ENCODE results near the gene RNF151. TPM values are rescaled to one million over a fixed set of nuclear protein-coding genes. Genes with fewer than 3 reads are reported as not detected.

RNF151 gene
- total RNA-seq, 1 experiment from 2014 or later: not detected

DNA sequence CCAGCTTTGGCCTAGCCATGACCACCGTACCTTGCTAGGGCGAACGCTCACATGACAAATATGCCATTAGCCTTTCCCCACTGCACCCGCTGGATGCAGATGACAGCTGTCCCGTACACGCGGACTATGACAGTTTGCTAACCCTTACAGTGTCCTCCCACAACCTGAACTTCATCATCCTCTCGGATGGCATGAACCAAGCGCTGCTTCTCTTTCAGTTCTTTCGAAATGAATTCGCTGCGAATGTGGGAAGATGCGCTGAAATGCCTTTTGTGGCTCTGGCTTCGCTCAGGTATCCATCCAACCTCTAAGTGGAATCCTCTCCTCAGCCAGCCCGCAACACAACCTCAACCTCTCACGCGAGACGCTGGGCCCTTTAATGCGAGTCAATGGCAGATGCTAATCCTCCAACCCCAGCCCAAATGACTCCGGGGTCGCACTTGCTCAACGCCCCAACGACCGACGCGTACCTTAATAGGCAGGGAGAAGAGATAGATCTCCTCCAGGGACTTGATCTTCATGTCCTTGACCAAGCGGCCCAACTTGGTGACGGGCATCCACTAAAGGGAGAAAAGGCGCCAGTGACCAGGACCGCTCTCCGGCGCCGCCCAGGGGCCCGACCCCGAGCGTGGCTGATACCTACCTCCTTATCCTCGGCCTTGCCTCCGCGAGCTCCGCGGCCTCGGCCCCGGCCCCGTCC, 2.7 kb upstream of the RNF151 start:
- no TSS peak for BruUV-seq (replicated peaks)
- Mint-ChIP-seq H3K4me3 (ENCODE audit: unreplicated experiment) (peak overlapping the region; percentile 78), H3K27ac (ENCODE audit: low read depth, unreplicated experiment) (peak overlapping the region; percentile 95), H3K4me1 (ENCODE audit: insufficient read depth, unreplicated experiment) (peaks cover 23% of the 10 kb centered on the region), H3K36me3 (ENCODE audit: insufficient read depth, unreplicated experiment) (peaks cover 60% of the 10 kb centered on the region), H3K27me3 (ENCODE audit: insufficient read depth, unreplicated experiment) (no peaks in the 10 kb centered on the region), H3K9me3 (ENCODE audit: unreplicated experiment) (no peaks in the 10 kb centered on the region)
- DNase-seq (ENCODE audit: unreplicated experiment): no peak
- ChIA-PET POLR2A (interaction anchor here (0.6 to 8.9 kb wide), 49 partner anchors 8 to 550 kb away, joined by 3 to 72 read pairs (median 5); partner anchors contain the start of genes ATP6V0C, ECI1, FAHD1 and GFER), CTCF (interaction anchor here (0.5 to 1.3 kb wide), 3 partner anchors 10 to 1165 kb away, joined by 3 to 5 read pairs (median 3); no protein-coding TSS in a partner anchor)
- TF ChIP-seq CTCF (IDR thresholded peaks at IDR 0.05; ENCODE audit: unreplicated experiment): no peak
- intact Hi-C loops (cut with micrococcal nuclease): no loop called here

DNA sequence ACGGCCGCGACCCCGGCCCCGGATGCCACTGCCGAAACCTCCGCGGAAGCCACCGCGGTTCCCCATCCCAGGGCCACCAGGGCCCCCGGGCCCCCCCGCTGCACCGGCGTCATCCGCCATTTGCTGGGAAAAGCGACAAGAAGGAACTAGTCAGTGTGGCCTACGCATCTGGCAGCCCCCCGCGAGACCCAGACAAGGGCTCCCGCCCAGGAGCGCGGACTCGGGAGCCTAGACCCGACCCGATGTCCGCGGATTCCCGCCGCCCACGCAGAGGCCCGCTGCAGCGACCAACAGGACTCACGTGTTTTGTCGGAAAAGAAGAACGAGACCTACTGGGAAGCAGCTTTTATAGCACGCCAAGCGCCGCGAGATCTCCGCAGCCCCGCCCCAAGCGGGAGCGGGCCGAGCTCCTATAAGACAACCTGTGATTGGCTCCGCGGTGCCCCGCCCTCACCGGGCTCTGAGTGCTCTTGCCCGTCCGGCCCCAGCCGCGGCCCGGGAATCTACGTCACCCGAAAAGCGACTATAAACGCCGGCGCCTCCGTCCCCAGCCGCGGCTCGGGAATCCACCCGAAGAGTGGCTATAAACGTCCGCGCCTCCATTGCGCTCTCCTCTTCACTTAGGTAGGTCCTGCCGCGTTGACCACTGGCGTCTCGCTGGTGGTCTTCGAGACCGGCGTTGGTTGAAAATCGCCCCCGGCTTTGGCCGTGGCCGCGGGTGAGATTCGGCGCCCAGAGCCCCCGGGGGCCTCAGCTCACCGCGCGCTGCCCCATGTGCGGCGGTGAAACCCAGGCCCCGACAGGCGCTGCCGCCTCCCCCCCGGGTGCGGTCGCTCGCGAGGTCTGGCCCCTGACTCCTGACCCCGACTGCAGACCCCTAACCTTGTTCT, 1.9 kb upstream of the RNF151 start, which contains the start of gene RPS2:
Gene RPS2 (minus strand): TSS at position 321 of the 890 bp plus-strand sequence. CDS start 201 bp downstream, at position 120.
- peak within 1 kb of the TSS; percentile 95 for H3K27ac Mint-ChIP-seq (ENCODE audit: low read depth, unreplicated experiment)
- intact Hi-C loops (cut with micrococcal nuclease): no loop called here
- peaks cover 23% of the 10 kb centered on the region for H3K4me1 Mint-ChIP-seq (ENCODE audit: insufficient read depth, unreplicated experiment)
- H3K9me3 Mint-ChIP-seq (ENCODE audit: unreplicated experiment): no peaks in the 10 kb centered on the region
- H3K36me3 Mint-ChIP-seq (ENCODE audit: insufficient read depth, unreplicated experiment): peaks cover 60% of the 10 kb centered on the region
- no peaks in the 10 kb centered on the region for H3K27me3 Mint-ChIP-seq (ENCODE audit: insufficient read depth, unreplicated experiment)
- no TSS peak for BruUV-seq (replicated peaks)
- POLR2A ChIA-PET: interaction anchor here (0.6 to 8.9 kb wide), 54 partner anchors 8 to 941 kb away, joined by 3 to 72 read pairs (median 5); partner anchors contain the start of genes ATP6V0C, ECI1, FAHD1 and GFER
- H3K4me3 Mint-ChIP-seq (ENCODE audit: unreplicated experiment): peak within 1 kb of the TSS; percentile 78
- CTCF ChIA-PET: interaction anchor here (0.5 to 1.3 kb wide), 6 partner anchors 39 to 1164 kb away, joined by 3 to 5 read pairs (median 3); no protein-coding TSS in a partner anchor
- peak; percentile 98 for DNase-seq (ENCODE audit: unreplicated experiment)
- TF ChIP-seq CTCF (IDR thresholded peaks at IDR 0.05; ENCODE audit: unreplicated experiment): no peak

- BruUV-seq (replicated peaks): TSS peak; percentile 74
- Mint-ChIP-seq H3K4me1 (ENCODE audit: insufficient read depth, unreplicated experiment) (peaks cover 20% of the 10 kb centered on the region), H3K27ac (ENCODE audit: low read depth, unreplicated experiment) (peak overlapping the region; percentile 95), H3K36me3 (ENCODE audit: insufficient read depth, unreplicated experiment) (peaks cover 56% of the 10 kb centered on the region), H3K9me3 (ENCODE audit: unreplicated experiment) (no peaks in the 10 kb centered on the region), H3K27me3 (ENCODE audit: insufficient read depth, unreplicated experiment) (no peaks in the 10 kb centered on the region), H3K4me3 (ENCODE audit: unreplicated experiment) (peak overlapping the region; percentile 78)
- ChIA-PET CTCF (interaction anchor here (0.5 to 1.4 kb wide), 5 partner anchors 39 to 103 kb away, joined by 3 to 5 read pairs (median 3); no protein-coding TSS in a partner anchor), POLR2A (interaction anchor here (0.5 to 8.9 kb wide), 40 partner anchors 8 to 550 kb away, joined by 3 to 72 read pairs (median 6); partner anchors contain the start of genes FAHD1, GFER, HAGH and MSRB1)
- TF ChIP-seq CTCF (IDR thresholded peaks at IDR 0.05; ENCODE audit: unreplicated experiment): no peak
- DNase-seq (ENCODE audit: unreplicated experiment): no peak
- intact Hi-C loops (cut with micrococcal nuclease): no loop called here
These were observed 1.2 kb upstream of the RNF151 start for GRCh38 chr16:1965396-1966001.
